ENCODE measurements around the gene MAP3K2. TPM values are rescaled to one million over a fixed set of nuclear protein-coding genes. Genes with fewer than 3 reads are reported as not detected.
A peak's percentile ranks its signal among the peaks of the same experiment; 100 is the strongest.

Gene MAP3K2
- total RNA-seq (2021) = 54.8 and 55.1 TPM in 2 replicates
- percentile 90 among the genes with signal in this experiment for Bru-seq, nascent RNA
- percentile 94 among the genes with signal in this experiment for BruChase-seq, experiment 1, labeled RNA remaining after a 2-hour chase
- BruChase-seq, experiment 2, labeled RNA remaining after a 6-hour chase = percentile 93 among the genes with signal in this experiment
- long read RNA-seq, partial matches to known transcripts = 1 of 28 reads
- long read RNA-seq, other reads (novel, unspliced or antisense) = 27 of 28 reads

DNA sequence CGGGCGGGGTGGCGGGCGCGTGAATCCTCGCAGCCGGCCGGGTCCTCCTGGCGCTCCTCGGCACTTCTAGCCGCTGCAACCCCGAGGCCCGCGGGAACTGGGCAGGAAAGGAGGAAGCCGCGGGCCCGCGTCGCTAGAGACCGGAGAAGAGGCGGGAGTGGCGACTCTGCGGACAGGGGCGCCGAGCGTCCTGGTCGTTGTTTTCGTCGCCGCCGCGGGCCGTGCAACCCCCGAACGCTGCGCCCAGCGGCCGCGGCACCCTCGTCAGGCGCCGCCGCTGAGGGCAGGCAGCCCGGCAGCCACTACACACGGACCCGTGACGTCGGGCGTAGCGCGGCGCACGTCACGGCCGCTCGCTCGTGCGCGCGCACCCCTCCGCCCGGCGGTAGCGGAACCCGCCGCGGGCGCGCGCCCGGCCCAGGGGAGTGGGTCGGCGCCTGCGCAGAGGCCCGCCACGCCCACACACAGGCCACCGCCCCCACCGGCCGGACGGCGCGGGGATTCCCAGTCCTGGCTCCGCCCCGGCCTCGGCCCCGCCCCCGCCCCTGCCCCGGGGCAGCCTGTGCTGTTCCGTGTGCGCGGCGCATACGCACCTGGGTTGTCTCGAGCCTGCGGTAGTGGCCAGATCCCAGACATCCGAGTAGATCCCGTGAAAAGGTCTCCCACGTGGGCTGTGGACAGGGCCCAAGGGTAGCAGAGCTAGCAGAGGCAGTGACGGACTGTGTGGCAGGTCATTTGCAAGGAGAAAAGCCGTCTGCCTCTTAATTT, at the start of gene MAP3K2:
Gene MAP3K2, minus strand, starts transcription at position 321 of the 768 bp plus-strand sequence. CDS start 44,846 bp downstream, outside the sequence.
- Histone ChIP-seq H3K36me3 (ENCODE audit: insufficient read depth, low read length, poor library complexity, severe bottlenecking) (no peaks in the 10 kb centered on the region), H3K4me1 (ENCODE audit: insufficient read depth, low read length, poor library complexity, severe bottlenecking) (peaks cover 17% of the 10 kb centered on the region), H3K27ac (ENCODE audit: low read depth, low read length, poor library complexity, severe bottlenecking) (peak within 1 kb of the TSS; percentile 100), H3K27me3 (replicated peaks; ENCODE audit: insufficient read depth, low read depth, low read length, poor library complexity) (no peaks in the 10 kb centered on the region), H3K4me3 (ENCODE audit: low read depth, low read length, poor library complexity, severe bottlenecking) (peak within 1 kb of the TSS; percentile 95), H3K9me3 (ENCODE audit: low read depth, low read length, poor library complexity, severe bottlenecking) (no peaks in the 10 kb centered on the region)
- TF ChIP-seq CTCF (conservative IDR thresholded peaks at IDR 0.05; ENCODE audit: low read depth, low read length) (no peak), EZH2 (IDR thresholded peaks at IDR 0.05; ENCODE audit: borderline replicate concordance, low read depth, low read length, poor library complexity, severe bottlenecking) (no peak)
- ChIA-PET POLR2A (ENCODE audit: low non-redundant PET) (no interaction called here), CTCF (no interaction called here)
- no TSS peak for BruUV-seq (replicated peaks)
- intact Hi-C loops (cut with micrococcal nuclease; ENCODE audit: unreplicated experiment) = no loop called here
- peak; percentile 95 for DNase-seq (ENCODE audit: low spot score)

GRCh38 chr2:127437056-127437455, 49.3 kb upstream of the MAP3K2 start:
- no peak for DNase-seq (ENCODE audit: low spot score)
- no peaks in the 10 kb centered on the region for H3K4me1 ChIP-seq (ENCODE audit: insufficient read depth, low read length, poor library complexity, severe bottlenecking)
- POLR2A ChIA-PET (ENCODE audit: low non-redundant PET) = no interaction called here
- no peak overlapping the region for H3K27ac ChIP-seq (ENCODE audit: low read depth, low read length, poor library complexity, severe bottlenecking)
- no TSS peak for BruUV-seq (replicated peaks)
- no peaks in the 10 kb centered on the region for H3K27me3 ChIP-seq (replicated peaks; ENCODE audit: insufficient read depth, low read depth, low read length, poor library complexity)
- CTCF ChIA-PET = no interaction called here
- no peaks in the 10 kb centered on the region for H3K36me3 ChIP-seq (ENCODE audit: insufficient read depth, low read length, poor library complexity, severe bottlenecking)
- H3K9me3 ChIP-seq (ENCODE audit: low read depth, low read length, poor library complexity, severe bottlenecking) = no peaks in the 10 kb centered on the region
- intact Hi-C loops (cut with micrococcal nuclease; ENCODE audit: unreplicated experiment) = no loop called here
- H3K4me3 ChIP-seq (ENCODE audit: low read depth, low read length, poor library complexity, severe bottlenecking) = no peak overlapping the region
- TF ChIP-seq CTCF (conservative IDR thresholded peaks at IDR 0.05; ENCODE audit: low read depth, low read length) (no peak), EZH2 (IDR thresholded peaks at IDR 0.05; ENCODE audit: borderline replicate concordance, low read depth, low read length, poor library complexity, severe bottlenecking) (no peak)

GRCh38 chr2:127434515-127434914, 46.7 kb upstream of the MAP3K2 start:
- Histone ChIP-seq H3K27ac (ENCODE audit: low read depth, low read length, poor library complexity, severe bottlenecking) (no peak overlapping the region), H3K9me3 (ENCODE audit: low read depth, low read length, poor library complexity, severe bottlenecking) (no peaks in the 10 kb centered on the region), H3K27me3 (replicated peaks; ENCODE audit: insufficient read depth, low read depth, low read length, poor library complexity) (no peaks in the 10 kb centered on the region), H3K4me1 (ENCODE audit: insufficient read depth, low read length, poor library complexity, severe bottlenecking) (no peaks in the 10 kb centered on the region), H3K4me3 (ENCODE audit: low read depth, low read length, poor library complexity, severe bottlenecking) (no peak overlapping the region), H3K36me3 (ENCODE audit: insufficient read depth, low read length, poor library complexity, severe bottlenecking) (no peaks in the 10 kb centered on the region)
- no peak for TF ChIP-seq EZH2 (IDR thresholded peaks at IDR 0.05; ENCODE audit: borderline replicate concordance, low read depth, low read length, poor library complexity, severe bottlenecking)
- no peak for TF ChIP-seq CTCF (conservative IDR thresholded peaks at IDR 0.05; ENCODE audit: low read depth, low read length)
- CTCF ChIA-PET = no interaction called here
- intact Hi-C loops (cut with micrococcal nuclease; ENCODE audit: unreplicated experiment) = no loop called here
- no TSS peak for BruUV-seq (replicated peaks)
- POLR2A ChIA-PET (ENCODE audit: low non-redundant PET) = no interaction called here
- DNase-seq (ENCODE audit: low spot score) = no peak

Measured in A673 (cell line).